Neural progenitor cell (in vitro differentiated cells): ENCODE results near the gene ZGPAT.

Source experiments
- CTCF ChIP-seq: fragments of 200-600 bp; sonication (generic); IDR thresholded peaks from 2 replicates; pipeline ENCODE4 v1.5.1; 2017; ENCODE audit warnings: antibody characterized with exemption, mild to moderate bottlenecking
- EZH2 ChIP-seq: fragments of 200-600 bp; sonication (generic); IDR thresholded peaks from 2 replicates; pipeline ENCODE4 v1.6.1; 2017; ENCODE audit warnings: antibody characterized with exemption, mild to moderate bottlenecking, moderate library complexity

DNA sequence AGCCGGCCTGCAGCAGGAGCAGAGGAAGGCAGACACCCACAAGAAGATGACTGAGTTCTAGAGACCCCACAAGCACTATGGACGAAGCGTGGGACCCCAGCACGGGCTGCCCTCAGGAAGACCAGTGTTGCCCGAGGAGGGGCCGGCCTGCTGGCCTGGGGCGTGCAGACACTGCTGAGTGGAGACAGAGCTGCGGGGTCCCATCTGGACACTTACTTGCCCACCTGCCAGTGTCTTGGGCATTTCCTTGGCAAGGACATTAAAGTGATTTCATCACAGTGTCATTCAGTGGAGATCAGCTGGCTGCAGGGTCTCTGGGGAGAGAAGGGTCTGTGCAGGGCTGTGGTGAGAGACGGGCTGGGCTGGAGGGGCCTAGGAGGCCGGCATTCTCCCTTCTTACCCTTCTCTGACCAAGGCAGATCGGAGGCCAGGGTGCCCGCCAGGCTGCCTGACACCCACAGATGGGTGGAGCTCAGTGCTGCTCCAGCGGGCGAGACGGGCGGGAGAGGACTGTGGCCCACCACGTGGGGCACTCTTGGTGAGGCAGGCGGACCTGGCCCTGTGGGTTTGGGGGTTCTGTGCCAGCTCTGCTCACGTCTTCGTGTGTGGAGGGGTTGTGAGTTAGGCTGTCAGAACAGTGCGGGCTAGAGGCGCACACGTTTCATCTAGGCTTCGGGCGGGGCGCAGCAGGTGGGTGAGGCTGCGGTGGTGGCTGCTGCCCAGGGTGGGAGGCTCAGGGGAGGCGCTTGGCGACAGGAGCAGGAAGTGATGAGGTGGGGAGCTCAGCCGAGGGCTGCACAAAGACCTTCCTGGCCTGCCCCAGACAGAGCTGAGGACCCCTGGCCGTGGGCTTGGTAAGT, 28.2 kb downstream of the ZGPAT start, which contains the start of gene LIME1:
- TF ChIP-seq EZH2 (no peak), CTCF (no peak)
